Measurements from ENCODE around the gene SNTB2. TPM values are rescaled to one million over a fixed set of nuclear protein-coding genes. Genes with fewer than 3 reads are reported as not detected.

The SNTB2 gene
- total and polyA plus RNA-seq, 4 donors = 2.1 to 7.8 (median 4.1) TPM

GRCh38 chr16:69345923-69346322, 159.0 kb downstream of the SNTB2 start:
- peaks cover 0 to 4% (median 2%) of the 10 kb centered on the region in 4 donors for H3K4me1 ChIP-seq (ENCODE audit: control insufficient read depth in 4 of 4, insufficient read depth in 4 of 4, low read length in 3 of 4)
- no peaks in the 10 kb centered on the region for H3K27me3 ChIP-seq (ENCODE audit: control insufficient read depth in 4 of 4, insufficient read depth in 4 of 4, low read length in 3 of 4)
- H3K9me3 ChIP-seq (ENCODE audit: control insufficient read depth in 4 of 4, low read length in 3 of 4) = no peaks in the 10 kb centered on the region
- TF ChIP-seq NR2F2 (IDR thresholded peaks at IDR 0.05) (no peak), FOXA1 (IDR thresholded peaks at IDR 0.05) (no peak), FOXA2 (IDR thresholded peaks at IDR 0.05) (no peak), GABPA (IDR thresholded peaks at IDR 0.05 in 1 of 2, conservative IDR thresholded peaks at IDR 0.05 in 1 of 2) (no peak), SP1 (IDR thresholded peaks at IDR 0.05) (no peak), RXRA (IDR thresholded peaks at IDR 0.05) (no peak), REST (IDR thresholded peaks at IDR 0.05) (no peak)
- no peak overlapping the region for H3K27ac ChIP-seq (ENCODE audit: low read depth in 1 of 2, low read length in 2 of 2)
- WGBS = 84% methylated on average over 4 of the region's 4 CpGs
- no peak overlapping the region for H3K4me3 ChIP-seq (ENCODE audit: low read depth in 1 of 3, low read length in 3 of 3)
- H3K36me3 ChIP-seq (ENCODE audit: control insufficient read depth in 4 of 4, insufficient read depth in 3 of 4, low read depth in 1 of 4, low read length in 3 of 4) = peaks cover 1 to 27% (median 21%) of the 10 kb centered on the region in 4 donors
- DNase-seq (ENCODE audit: low spot score) = no peak
- H3K9ac ChIP-seq (ENCODE audit: low read depth in 1 of 2, low read length in 2 of 2) = no peak overlapping the region

DNA sequence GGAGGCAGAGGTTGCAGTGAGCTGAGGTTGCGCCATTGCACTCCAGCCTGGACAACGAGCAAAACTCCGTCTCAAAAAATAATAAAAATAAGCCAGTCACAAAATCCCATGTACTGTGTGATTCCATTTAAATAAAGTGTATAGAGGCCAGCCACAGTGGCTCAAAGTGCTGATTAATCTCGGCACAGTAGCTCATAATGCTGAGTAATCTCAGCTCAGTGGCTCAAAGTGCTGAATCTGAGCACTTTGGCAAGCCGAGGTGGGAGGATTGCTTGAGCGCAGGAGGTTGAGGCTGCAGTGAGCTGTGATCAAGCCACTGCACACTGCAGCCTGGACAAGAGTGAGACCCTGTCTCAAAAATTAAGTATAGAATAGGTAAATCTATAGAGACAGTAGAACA, 159.7 kb downstream of the SNTB2 start:
- H3K4me1 ChIP-seq (ENCODE audit: control insufficient read depth in 4 of 4, insufficient read depth in 4 of 4, low read length in 3 of 4) = peaks cover 0 to 7% (median 5%) of the 10 kb centered on the region in 4 donors
- H3K27me3 ChIP-seq (ENCODE audit: control insufficient read depth in 4 of 4, insufficient read depth in 4 of 4, low read length in 3 of 4) = no peaks in the 10 kb centered on the region
- H3K36me3 ChIP-seq (ENCODE audit: control insufficient read depth in 4 of 4, insufficient read depth in 3 of 4, low read depth in 1 of 4, low read length in 3 of 4) = peaks cover 1 to 21% (median 15%) of the 10 kb centered on the region in 4 donors
- no peak overlapping the region for H3K4me3 ChIP-seq (ENCODE audit: low read depth in 1 of 3, low read length in 3 of 3)
- no peaks in the 10 kb centered on the region for H3K9me3 ChIP-seq (ENCODE audit: control insufficient read depth in 4 of 4, low read length in 3 of 4)
- H3K9ac ChIP-seq (ENCODE audit: low read depth in 1 of 2, low read length in 2 of 2) = no peak overlapping the region
- TF ChIP-seq RAD21 (IDR thresholded peaks at IDR 0.05) (no peak), YY1 (IDR thresholded peaks at IDR 0.05) (no peak), FOXA2 (IDR thresholded peaks at IDR 0.05) (no peak), EGR1 (IDR thresholded peaks at IDR 0.05; ENCODE audit: low read depth in 2 of 2) (no peak), FOXA1 (IDR thresholded peaks at IDR 0.05) (no peak), TAF1 (conservative IDR thresholded peaks at IDR 0.05) (no peak), HNF4G (IDR thresholded peaks at IDR 0.05) (no peak), REST (IDR thresholded peaks at IDR 0.05) (no peak), SP1 (IDR thresholded peaks at IDR 0.05) (no peak), GABPA (IDR thresholded peaks at IDR 0.05 in 1 of 2, conservative IDR thresholded peaks at IDR 0.05 in 1 of 2) (no peak), JUND (IDR thresholded peaks at IDR 0.05) (no peak), RXRA (IDR thresholded peaks at IDR 0.05) (no peak), NR2F2 (IDR thresholded peaks at IDR 0.05) (no peak), ATF3 (IDR thresholded peaks at IDR 0.05) (no peak)
- TF ChIP-seq, protein P1, sequence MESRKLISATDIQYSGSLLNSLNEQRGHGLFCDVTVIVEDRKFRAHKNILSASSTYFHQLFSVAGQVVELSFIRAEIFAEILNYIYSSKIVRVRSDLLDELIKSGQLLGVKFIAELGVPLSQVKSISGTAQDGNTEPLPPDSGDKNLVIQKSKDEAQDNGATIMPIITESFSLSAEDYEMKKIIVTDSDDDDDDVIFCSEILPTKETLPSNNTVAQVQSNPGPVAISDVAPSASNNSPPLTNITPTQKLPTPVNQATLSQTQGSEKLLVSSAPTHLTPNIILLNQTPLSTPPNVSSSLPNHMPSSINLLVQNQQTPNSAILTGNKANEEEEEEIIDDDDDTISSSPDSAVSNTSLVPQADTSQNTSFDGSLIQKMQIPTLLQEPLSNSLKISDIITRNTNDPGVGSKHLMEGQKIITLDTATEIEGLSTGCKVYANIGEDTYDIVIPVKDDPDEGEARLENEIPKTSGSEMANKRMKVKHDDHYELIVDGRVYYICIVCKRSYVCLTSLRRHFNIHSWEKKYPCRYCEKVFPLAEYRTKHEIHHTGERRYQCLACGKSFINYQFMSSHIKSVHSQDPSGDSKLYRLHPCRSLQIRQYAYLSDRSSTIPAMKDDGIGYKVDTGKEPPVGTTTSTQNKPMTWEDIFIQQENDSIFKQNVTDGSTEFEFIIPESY (IDR thresholded peaks at IDR 0.05) = no peak
- DNase-seq (ENCODE audit: low spot score) = no peak
- no peak overlapping the region for H3K27ac ChIP-seq (ENCODE audit: low read depth in 1 of 2, low read length in 2 of 2)
- WGBS = 91% methylated on average over 6 of the region's 6 CpGs

All from liver (tissue), 9 donors.